ENCODE data around the gene UBL3. TPM values are rescaled to one million over a fixed set of nuclear protein-coding genes. Genes with fewer than 3 reads are reported as not detected.
A peak's percentile ranks its signal among the peaks of the same experiment; 100 is the strongest.

Gene UBL3
- total RNA-seq, 1 donor from 2014 or later: 37.7 TPM

DNA sequence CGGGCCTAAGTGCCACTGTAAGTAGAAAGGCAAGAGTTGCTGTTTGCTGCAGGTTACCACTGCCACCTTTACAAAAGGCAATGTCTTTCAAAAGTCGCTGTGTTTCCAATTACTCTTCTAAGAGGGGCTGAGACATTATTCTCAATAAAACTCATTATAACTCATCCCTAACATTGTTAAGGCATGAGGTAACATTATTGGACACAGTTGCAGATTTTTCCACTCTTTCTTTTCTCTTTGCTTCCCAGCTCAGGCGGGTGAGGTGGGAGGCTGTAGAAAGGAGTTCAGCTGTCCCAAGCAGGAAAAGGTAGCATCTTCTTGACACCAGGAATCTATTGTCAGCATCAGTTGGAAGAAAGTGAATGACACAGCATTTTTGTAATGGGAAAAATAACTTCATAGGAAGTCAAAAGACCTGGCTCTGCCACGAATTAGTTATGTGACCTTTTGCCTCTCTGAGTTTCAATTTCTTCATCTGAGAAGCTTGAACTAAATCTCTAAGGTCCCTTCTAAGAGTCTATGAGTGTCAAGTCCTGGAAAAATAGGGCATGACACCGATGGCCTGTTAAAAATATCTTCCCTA, 2.1 kb upstream of the UBL3 start:
- no peaks in the 10 kb centered on the region for H3K36me3 Mint-ChIP-seq

DNA sequence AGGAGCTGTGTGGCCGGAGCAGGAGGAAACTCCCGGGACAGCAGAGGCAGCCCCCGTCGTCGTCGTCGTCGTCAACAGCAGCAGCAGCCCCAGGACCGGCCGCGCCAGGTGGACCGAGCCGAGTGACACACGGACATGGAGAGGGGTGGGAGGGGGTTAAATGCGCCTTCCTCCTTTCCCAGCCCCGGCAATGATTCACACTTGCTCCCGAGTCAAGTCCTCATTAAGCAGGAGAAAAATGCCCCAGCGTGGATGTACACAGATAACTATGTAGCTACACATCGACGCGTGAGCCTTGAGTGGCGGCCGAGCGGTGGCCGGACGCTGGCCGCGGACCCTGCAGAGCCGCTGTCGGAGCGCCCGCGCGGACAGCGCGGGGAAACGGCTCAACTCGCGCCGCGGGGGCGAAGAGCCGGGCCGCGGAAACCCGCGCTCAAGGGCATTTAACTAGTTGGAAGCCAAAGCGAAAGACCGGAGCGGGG, 645 bp downstream of the UBL3 start:
- H3K4me3 Mint-ChIP-seq: peak overlapping the region; percentile 93
- no peaks in the 10 kb centered on the region for H3K9me3 Mint-ChIP-seq
- H3K27ac Mint-ChIP-seq: peak overlapping the region; percentile 88
- peak; percentile 74 for DNase-seq (ENCODE audit: extremely low spot score, unreplicated experiment)
- no peaks in the 10 kb centered on the region for H3K27me3 Mint-ChIP-seq
- H3K36me3 Mint-ChIP-seq: no peaks in the 10 kb centered on the region
- TF ChIP-seq, protein P1, sequence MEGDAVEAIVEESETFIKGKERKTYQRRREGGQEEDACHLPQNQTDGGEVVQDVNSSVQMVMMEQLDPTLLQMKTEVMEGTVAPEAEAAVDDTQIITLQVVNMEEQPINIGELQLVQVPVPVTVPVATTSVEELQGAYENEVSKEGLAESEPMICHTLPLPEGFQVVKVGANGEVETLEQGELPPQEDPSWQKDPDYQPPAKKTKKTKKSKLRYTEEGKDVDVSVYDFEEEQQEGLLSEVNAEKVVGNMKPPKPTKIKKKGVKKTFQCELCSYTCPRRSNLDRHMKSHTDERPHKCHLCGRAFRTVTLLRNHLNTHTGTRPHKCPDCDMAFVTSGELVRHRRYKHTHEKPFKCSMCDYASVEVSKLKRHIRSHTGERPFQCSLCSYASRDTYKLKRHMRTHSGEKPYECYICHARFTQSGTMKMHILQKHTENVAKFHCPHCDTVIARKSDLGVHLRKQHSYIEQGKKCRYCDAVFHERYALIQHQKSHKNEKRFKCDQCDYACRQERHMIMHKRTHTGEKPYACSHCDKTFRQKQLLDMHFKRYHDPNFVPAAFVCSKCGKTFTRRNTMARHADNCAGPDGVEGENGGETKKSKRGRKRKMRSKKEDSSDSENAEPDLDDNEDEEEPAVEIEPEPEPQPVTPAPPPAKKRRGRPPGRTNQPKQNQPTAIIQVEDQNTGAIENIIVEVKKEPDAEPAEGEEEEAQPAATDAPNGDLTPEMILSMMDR (conservative IDR thresholded peaks at IDR 0.05): no peak
- H3K4me1 Mint-ChIP-seq (ENCODE audit: unreplicated experiment): peaks cover 34% of the 10 kb centered on the region

More for the DNA sequence above, 2.1 kb upstream of the UBL3 start:
- H3K4me1 Mint-ChIP-seq (ENCODE audit: unreplicated experiment): peaks cover 23% of the 10 kb centered on the region
- no peak overlapping the region for H3K4me3 Mint-ChIP-seq
- H3K27me3 Mint-ChIP-seq: no peaks in the 10 kb centered on the region
- TF ChIP-seq, protein P1 (conservative IDR thresholded peaks at IDR 0.05): no peak
- DNase-seq (ENCODE audit: extremely low spot score, unreplicated experiment): no peak
- peak overlapping the region; percentile 32 for H3K27ac Mint-ChIP-seq
- no peaks in the 10 kb centered on the region for H3K9me3 Mint-ChIP-seq

DNA sequence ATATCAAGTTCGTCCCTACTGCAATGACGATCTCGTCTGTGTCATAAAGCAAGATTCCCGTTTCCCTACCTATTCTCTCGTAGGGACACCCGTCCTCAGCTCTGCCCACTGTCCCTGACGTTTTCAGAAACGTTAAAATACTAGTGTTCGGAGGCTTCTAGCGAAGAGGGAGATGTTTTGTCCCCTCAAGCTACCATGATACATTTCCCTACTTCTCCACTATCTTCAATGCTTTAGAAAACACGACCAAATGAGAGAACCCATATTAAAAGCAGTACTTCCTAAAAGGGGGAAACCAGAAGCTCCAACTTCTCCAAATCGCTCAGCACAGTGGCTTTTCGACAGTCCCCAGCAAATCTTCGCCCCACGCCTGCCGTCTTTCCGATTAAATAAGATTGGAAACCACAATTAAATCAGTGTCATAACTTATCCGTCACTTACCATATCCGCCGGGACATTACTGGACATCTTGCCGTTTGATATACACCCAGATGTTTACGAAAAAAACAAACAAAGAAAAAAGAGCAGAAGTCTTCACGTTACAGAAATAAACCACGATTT, 1.3 kb downstream of the UBL3 start:
- Mint-ChIP-seq H3K4me1 (ENCODE audit: unreplicated experiment) (peaks cover 35% of the 10 kb centered on the region), H3K9me3 (no peaks in the 10 kb centered on the region), H3K36me3 (no peaks in the 10 kb centered on the region), H3K4me3 (peak overlapping the region; percentile 93), H3K27me3 (no peaks in the 10 kb centered on the region), H3K27ac (peak overlapping the region; percentile 88)
- TF ChIP-seq, protein P1 (conservative IDR thresholded peaks at IDR 0.05): no peak
- no peak for DNase-seq (ENCODE audit: extremely low spot score, unreplicated experiment)

DNA sequence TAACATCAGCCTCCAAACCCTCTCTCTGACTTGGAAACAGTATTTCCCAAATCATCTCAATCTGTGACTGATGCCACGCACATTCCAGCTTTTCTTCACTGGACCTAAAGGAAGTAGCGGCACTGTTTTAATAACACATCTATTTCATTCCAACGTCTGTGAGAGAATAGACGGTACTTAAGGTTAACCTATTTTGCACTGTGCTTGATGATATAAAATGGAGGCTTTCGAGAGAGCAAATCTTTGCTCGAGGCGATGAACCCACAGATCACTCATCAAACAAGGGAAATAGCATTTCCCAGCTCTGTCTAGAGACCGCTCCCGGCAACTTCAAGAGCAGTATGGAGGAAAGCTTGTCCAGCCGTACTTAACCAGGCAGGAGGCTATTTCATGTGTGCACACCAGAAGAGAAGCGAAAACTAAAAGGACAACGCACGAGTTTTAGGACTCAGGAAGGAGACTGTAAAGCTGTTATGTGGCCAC, 2.9 kb downstream of the UBL3 start:
- H3K4me3 Mint-ChIP-seq: peak overlapping the region; percentile 93
- H3K27ac Mint-ChIP-seq: peak overlapping the region; percentile 89
- H3K36me3 Mint-ChIP-seq: no peaks in the 10 kb centered on the region
- no peaks in the 10 kb centered on the region for H3K27me3 Mint-ChIP-seq
- H3K4me1 Mint-ChIP-seq (ENCODE audit: unreplicated experiment): peaks cover 43% of the 10 kb centered on the region
- TF ChIP-seq, protein P1 (conservative IDR thresholded peaks at IDR 0.05): no peak
- H3K9me3 Mint-ChIP-seq: no peaks in the 10 kb centered on the region
- DNase-seq (ENCODE audit: extremely low spot score, unreplicated experiment): no peak

DNA sequence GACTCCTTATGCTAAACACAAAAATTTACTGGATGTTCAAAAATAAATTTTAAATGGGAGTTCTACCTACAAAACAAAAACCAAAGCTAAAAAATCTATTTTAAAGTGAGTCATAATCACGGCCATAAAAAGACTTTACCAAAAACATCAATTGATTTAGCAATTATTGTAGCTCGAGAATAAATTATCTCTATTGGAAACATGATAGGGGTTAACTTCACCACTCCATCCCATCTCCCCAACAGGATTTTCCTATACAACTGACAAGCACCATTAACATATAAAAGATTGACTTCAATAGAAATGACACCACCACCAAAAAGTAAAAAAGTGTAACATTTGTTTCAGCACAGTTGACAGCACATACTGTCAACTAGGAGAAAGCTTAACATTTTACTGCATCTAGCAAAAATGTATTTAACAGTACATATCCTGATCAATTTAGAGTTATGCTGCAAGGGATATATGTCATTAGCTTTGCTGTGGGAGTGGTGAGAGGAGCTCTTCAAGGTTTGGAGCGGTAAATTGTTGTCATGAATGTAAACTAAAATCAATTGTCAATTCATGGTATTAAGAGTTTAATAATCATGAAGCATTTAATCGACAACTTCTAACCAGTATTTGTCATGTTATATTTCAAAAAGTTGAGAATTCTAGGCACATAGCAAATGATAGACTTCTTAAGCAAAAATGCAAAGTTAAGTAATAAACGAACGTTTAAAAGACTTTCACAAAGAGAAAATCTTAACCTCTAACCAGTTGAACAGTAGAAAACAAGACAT, 3.8 kb downstream of the UBL3 start:
- Mint-ChIP-seq H3K4me3 (peak overlapping the region; percentile 93), H3K9me3 (no peaks in the 10 kb centered on the region), H3K27me3 (no peaks in the 10 kb centered on the region), H3K36me3 (no peaks in the 10 kb centered on the region), H3K4me1 (ENCODE audit: unreplicated experiment) (peaks cover 48% of the 10 kb centered on the region), H3K27ac (peak overlapping the region; percentile 89)
- TF ChIP-seq, protein P1 (conservative IDR thresholded peaks at IDR 0.05): no peak
- DNase-seq (ENCODE audit: extremely low spot score, unreplicated experiment): no peak
